ENCODE measurements around the gene FGF12.

The FGF12 gene

DNA sequence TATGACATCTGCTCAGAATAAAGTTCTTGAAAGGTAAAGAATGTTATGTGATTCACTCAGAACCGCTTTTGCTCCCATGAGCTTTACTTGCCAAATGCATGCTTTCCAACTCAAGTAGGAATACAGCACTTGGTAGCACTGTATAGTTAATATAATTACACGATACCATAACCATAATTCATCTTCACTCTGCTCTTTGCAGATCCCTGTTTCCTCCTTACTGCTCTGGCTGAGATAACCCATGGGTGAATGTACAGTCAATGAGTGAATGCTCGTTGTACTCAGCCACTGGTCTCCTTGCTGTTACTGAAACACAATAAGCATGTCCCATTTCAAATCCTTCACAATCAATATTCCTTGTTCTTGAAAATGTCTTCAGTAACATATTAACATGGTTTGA is 550.0 kb downstream of the FGF12 start:
- DNase-seq, result no peak

DNA sequence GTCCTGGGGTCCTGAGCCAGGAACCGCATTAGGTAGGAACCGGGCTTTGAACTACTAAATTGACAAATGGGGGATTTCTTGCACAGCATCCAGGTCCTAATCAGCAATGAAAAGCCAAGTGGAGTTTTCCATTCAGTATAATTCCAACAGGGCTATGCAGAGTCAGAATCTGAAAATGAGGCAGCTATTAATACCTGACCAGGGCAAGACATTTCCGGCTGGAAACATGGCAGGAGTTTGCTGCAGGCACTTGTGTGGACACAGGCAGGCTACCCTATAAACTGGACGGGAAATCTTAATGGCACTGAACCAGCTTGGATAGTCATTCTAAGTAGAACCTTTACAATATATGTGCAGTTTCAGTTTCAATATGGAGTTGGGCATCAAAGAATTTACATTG is 553.1 kb downstream of the FGF12 start:
- no peak for DNase-seq

DNA sequence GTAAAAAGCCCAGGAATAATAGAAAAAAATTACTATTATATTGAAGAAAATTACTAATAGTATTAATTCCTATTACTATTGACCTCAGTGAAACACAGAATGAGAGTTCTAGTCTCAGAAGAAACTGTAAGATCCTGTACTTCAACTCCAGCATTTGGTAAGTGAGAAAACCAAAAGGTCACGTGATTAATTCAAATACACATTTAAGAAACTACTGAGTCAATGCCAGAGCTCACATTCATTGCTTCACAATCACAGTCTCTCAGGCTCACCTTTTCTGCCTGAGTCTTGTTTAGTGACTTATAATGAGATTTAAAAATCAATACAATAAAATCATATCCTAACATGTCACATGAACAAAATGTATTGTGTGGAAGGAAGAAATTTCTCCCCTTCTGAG is 556.1 kb downstream of the FGF12 start:
- no peak for DNase-seq

DNA sequence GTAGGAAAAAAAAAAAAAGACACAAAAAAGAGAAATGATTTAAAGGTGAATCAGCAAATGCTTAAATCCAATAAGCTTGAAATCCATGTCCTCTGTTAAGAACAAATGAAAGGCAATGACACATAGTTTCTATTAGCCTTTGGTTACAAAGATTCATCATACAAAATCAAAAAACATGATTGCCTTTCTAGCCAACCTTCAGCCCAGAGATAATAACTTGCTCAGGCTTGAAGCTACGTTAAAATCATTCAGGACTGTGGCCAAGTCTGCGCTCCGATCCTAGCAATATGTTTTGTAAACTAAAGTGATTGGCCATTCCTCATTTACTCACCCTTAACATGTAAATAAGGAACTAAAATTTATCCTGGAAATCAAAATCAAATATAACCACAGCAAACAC is 556.7 kb downstream of the FGF12 start:
- no peak for DNase-seq

DNA sequence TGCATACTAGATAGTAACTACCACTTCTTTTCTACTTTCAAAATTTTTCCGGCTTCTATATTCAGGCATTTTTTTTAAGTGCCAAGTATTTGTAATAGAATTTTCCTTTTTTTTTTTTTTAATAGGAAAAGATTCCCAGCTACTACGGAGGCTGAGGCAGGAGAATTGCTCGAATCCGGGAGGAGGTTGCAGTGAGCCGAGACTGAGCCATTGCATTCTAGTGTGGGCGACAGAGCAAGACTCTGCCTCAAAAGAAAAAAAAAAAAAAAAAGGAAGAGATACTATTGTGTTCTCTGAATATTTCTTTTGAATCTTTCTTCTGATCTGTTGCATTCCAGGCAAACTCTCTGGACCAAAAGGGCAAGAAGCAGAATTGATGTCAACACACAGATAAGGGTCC is 557.3 kb downstream of the FGF12 start:
- no peak for DNase-seq

DNA sequence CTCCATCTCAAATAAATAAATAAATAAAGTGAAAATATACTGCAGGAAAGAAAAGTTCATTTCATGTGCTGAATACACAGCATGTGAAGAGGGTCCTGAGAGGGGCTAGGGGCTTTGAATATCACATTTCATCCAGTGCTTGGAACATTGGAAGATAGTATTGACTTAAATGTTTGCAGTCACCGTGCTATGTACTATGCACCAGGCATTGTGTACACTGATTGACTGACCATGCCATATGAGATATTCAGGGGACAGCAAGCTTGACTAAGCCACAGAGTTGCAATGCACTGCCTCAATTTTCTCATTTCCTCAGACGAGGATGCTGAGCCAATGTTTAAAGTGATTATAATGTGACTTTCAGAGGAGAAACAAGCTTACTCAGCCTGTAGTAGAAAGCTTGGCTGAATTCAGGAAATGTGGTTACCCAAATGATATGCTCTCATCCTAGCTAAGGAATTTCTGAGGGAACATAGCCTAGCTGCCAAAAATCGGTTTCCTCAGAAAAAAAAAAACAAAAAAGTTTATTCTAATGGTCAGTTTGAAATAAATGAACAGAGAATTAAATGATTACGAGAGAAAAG is 557.9 kb downstream of the FGF12 start:
- no peak for DNase-seq

DNA sequence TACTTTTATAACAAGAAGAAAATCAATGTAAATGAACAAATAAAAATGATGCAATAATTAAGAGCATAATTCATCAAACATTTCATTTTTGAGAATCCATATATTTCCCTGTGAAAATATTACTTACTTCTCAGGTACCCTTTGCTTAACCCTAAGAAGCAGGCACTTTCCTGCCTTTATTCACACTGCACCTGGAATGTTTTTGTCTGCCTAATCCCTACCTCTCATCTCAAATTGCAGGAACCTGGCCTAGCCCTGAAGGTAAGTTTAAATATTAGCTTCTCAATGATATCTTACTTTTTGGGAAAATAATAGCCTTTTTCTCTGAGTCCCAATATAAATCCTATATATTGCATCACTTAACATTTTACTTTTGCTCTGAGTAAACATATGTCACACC is 559.1 kb downstream of the FGF12 start:
- DNase-seq, result no peak

DNA sequence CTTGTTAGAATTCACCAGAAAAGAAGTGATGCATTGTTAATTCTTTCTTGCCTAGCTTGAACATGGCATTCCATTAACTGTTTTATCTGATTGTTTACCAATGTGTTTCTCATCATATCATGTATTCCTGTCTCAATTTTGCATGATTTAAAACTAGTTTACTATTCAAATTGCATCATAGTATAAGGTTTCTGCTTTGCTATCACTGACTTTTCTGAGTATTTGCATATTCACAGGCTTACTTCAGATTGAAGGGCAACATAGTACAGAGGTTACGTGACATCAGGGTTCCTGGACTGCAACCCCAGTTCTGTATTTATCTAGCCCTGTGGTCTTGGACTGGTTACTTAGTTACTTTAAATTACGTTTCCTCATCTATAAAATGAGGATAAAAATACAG is 561.8 kb downstream of the FGF12 start:
- no peak for DNase-seq

DNA sequence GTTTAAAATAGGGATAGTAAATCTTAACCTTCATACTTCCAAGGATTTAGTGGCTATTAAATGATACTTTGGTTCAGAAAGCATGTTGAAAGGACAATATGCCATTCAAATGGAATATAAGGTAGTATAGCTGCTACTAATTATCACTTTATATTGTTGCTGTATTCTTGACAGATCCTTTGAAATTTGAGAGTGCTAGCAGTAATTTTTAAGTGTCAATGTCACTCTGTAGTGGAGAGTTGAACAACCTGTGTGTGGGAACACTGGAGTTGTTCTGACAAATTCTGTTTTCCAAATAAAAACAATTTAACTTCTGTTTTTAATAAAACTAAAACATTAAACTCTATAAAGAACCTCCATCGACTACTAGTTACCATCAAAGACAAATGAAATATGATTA is 565.7 kb downstream of the FGF12 start:
- DNase-seq, result no peak

DNA sequence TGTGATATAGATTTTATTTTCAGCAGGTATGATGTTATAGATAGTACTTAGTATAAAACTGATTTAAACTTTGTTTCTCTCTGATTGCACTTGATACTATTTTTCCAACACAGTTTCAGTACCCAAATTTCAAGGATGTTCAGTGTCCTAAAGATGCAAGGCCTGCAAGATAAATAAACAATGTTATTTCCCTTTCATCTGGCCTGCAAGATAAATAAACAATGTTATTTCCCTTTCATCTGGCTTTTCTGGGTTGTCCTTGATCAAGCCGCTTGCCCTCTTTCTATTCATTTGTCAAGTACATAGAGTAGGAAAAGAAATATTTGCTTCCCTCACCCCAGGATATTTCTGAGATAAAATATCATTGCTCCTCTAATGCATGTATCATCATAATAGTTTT is 571.0 kb downstream of the FGF12 start:
- no peak for DNase-seq

DNA sequence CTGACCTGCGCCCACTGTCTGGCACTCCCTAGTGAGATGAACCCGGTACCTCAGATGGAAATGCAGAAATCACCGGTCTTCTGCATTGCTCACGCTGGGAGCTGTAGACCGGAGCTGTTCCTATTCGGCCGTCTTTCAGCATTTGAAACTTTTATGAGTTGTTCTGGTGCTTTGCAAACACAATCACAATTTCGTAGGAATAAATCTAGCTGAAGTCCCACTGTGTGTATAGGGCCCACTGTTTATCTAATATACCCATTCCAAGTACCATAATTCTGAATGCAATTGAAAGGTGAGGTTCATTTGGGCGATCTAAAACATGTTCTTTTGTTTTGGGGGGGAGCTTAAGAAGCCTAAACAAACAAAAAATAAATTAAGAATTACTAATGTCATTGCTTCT is 572.1 kb downstream of the FGF12 start:
- DNase-seq, result no peak

DNA sequence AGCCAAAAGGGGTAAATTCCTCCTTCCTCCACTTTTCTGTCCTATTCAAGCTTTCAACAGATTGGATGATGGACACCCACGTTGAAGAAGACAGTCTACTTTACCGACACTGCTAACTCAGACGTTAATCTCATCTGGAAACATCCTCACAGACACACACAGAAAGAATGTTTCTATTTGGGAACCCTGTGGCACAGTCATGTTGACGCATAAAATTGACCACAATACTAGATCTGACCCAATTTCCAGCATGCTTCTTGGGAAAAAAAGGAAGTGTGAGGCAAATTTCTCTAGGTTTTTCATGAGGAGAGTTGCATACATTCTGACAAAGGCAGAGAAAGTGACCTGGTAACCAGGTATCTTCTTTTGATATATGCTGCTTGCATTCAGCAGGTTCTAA is 594.1 kb downstream of the FGF12 start:
- no peak for DNase-seq

DNA sequence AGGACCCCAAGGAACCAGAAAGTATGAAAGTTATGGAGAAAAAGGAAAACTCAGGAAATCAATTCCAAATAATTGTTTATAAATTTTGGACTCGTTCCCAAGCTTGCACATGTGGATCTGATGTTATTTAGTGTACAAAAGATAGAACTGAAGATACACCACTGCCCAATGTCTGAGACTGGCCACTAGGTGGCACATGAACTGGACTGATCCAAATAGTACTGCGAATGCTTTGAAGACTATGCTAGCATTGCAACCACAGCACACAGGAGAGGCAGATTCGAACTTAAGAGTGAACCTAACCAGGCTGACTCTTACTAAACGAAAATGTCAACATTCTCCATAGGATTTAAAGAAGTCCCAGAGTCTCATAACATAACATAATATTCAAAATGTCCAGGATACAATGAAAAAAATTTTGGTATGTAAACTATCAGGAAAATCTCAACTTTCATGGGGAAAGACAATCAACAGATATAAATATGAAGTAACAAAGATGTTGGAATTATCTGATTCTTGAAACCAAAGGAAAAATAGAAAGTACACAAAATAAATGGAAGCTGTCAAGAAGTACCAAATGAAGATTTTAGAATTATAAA is 596.7 kb downstream of the FGF12 start:
- DNase-seq, result peak; percentile 35

DNA sequence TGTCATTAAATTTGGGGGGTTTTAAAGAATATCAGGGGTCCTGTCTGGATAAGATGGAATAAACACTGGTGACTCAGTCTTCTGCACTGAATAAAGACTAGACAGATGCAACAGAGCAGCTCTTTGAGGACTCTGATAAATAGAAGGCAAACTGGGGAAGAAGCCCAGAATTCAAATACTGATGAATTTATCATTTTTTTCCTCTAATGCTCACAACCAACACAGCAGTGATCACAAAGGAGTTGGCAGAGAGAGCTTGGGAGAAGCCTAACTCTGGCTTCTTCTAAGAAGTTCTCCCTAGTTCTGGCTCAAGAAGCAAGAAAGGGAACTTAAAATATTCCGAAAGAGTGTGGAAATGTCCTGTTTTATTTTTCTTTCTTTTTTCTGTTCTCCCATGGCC is 597.8 kb downstream of the FGF12 start:
- no peak for DNase-seq

DNA sequence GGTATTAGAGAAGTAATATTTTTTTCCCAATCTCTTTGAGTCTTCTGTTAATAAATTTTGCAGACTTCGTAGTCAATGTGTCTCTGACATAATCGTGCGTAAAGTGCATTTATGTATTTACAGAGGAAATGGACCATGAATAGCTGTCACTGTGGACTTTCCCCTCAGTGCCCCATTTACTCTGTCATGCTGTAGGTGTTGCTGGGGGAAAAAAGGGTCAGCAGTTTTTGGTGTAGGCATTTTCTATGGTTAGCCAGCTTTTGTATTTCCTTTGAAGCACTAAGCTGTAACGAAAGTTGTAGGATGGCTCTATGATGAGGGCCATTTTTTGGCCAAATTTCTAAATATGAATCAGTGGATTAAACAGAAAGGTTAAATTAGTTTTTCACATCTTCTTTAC is 598.4 kb downstream of the FGF12 start:
- no peak for DNase-seq

DNA sequence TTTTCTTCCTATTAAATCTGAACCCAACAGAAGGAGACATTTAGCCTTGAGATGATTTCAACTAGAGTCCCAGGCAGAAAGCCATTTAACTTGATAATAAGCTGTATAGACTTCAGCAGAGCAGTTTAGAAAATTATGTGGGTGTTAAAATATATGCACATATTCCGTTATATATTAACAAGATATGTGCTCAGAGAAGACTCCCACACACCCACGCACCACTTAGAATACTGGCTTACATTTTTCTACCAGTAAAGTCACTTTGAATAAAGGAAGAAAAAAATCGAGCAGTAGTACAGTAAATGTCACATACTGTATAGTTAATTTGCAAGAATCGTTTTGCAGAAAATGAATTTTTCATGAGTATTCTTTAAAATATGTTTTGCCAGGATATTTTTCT is 599.3 kb downstream of the FGF12 start:
- DNase-seq, result no peak

DNA sequence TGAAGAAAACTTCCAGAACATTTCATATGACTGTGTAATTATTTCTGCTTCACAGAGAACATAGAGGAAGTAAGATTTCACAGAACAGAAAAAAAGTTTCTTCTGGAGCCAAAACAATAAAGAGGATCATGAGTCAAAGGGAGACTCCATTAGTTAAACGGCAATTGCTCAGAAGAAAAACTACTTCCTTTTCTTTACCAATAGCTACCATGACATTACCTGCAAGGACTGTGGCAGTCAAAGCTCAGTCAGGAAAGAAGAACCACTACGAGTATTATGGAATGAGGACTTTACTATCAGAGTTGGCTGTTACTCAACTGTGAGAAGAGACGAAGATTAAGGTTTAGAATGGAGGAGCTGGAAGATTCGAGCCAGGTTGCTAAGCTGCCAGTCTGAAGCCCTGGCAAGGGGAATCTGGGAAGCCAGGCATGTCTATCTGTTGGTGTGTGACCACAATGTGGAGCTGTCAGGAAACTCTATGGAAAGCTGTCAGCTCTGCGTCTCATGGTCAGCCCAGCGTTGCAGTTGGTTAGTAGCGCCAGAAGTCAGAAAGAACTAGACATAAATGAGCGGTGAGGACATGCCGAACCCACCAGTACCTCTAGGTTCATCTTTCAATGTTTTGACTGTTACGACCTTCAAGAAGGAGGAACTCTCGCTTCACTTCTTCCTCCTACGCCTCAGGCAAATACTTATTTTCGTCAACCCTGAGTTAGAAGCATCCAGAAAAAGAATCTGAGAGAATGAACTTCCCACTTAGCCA is 604.3 kb downstream of the FGF12 start:
- DNase-seq, result no peak

DNA sequence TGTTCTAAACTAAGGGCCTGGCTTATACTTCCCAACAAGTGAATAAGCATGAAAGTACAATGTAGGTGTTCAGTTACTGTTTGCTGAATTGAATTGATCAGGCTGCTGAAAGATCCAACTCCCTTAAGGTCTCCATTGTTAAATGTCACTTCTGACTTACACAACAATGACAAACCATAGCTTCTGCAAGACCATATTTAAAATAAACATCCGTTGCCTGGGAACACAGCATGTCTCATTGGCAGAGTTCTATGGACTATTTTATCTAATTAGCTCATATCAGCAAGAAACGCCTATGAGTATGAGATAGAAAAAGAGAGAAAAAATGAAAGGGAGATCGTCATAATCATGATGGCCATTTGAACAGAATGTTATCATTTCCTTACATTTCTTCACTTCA is 605.4 kb downstream of the FGF12 start:
- peak; percentile 13 for DNase-seq

DNA sequence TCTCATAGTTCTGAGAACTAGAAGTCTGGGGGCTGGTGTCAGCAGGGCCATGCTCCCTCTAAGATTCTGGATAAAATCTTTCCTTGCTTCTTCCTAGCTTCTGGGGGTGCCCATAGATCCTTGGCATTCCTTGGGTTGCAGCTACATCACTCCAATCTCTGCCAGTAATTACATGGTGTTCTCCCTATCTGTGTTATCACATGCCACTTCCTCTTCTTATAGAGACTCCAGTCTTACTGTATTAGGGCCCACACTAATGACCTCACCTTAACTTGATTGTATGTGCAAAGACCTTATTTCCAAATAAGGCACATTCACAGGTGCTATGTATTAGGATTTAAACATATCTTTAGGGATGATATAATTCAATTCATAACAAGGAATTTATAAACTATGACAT is 618.5 kb downstream of the FGF12 start:
- no peak for DNase-seq

DNA sequence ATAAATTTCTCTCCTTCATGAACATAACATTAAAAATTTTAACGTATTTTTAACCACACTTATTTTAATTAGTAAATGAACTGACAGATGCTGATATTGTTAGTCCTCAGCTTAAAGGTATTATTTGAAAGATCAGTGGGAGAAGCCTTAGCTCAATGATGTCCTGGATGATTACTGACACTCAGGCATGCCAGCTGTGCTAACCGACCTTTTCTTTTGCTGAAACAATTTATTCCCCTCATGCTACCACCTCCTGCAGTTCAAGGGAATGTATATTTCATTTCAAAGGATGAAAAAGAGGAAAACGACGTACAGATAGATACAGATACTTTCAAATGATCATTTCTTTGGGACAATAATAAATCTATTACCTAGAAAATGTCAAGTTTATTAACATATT is 620.8 kb downstream of the FGF12 start:
- no peak for DNase-seq

DNA sequence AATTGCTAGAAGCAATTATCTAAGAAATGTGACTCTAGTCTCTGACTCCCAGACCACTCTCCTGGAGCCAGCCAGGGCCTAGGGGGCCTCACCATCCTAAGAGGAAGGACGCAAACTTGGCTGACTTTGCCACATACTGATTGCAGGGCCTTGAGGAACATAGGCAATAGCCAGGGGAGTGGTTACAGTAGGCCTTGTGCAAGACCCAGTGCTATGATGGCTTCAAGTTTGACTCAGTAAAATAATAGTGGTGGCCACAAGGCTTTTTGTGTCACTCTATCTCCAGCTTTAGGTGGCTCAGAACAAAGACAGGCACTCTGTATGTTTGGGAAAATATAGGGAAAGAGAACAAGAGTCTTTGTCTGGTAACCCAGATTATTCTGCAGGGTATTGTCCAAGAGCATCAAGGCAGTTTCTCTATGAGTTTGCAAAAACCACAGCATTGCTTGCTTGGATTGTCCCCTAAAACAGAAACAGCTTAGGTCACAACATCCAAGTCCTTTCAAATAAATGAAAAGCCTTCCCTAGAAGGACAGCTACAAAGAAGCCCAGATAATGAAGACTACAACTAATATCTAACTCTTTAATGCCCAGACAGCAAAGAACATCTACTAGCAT is 634.8 kb downstream of the FGF12 start:
- DNase-seq, result no peak

DNA sequence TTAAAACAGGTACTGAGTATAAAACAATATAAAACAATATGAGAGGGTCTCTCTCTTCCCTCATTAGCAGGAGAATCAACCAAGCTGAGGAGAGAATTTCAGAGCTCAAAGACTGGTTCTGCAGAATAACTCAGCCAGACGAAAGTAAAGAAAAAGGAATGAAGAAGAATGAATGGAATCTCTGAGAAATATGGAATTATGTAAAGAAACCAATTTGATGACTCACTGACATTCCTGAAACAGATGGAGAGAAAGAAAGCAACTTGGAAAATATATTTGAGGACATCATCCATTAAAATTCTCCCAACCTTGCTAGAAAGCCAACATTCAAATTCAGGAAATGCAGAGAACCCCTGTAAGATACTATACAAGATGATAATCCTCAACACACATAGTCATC is 635.5 kb downstream of the FGF12 start:
- no peak for DNase-seq

DNA sequence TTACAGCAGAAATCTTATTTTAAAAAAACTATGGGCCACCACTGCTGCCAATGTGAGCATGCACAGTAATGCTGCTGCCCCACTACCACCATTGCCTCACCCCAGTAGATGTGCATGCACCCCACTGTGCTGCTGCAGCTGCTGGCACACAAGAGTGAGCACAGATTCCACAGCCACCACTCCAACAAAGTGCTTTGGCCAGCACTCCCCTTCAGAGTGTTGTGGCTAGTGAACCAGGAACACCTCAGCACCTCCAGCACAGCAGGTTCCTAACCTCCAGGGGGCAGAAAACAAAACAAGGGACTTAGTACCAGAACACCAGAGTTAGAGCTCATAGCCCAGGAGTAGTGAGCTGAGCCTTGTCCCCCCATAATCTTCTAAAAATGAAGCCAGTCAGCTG is 636.8 kb downstream of the FGF12 start:
- DNase-seq, result no peak

Measured in NCI-H1436 (cell line).